Stimulated activated CD4-positive, alpha-beta T cell treated with anti-CD3 and anti-CD28 coated beads, Interleukin-4, amount 100 ng/mL, for 4 hours (primary cell): ENCODE measurements around the gene MRPS22.
"Not testable (repeated sequence)": the region's sequence is repeated elsewhere in the genome, so short reads cannot be mapped to it uniquely, and the experiment has no call there.

Experiments used
- DNase-seq, 2 experiments: peaks; one replicate each; pipeline ENCODE4 v3.0.0-alpha.2; 2020

MRPS22 gene

GRCh38 chr3:139312416-139312815, 31.4 kb upstream of the MRPS22 start:
- no peak for DNase-seq

GRCh38 chr3:139312959-139313358, 30.9 kb upstream of the MRPS22 start:
- no peak for DNase-seq

GRCh38 chr3:139313921-139314320, 29.9 kb upstream of the MRPS22 start:
- DNase-seq: no peak

- no peak for DNase-seq
These were observed 26.6 kb upstream of the MRPS22 start for GRCh38 chr3:139317215-139317614.

GRCh38 chr3:139317660-139318430, 26.0 kb upstream of the MRPS22 start:
- DNase-seq: no peak

- no peak for DNase-seq
These were observed 25.4 kb upstream of the MRPS22 start for GRCh38 chr3:139318431-139318816.

GRCh38 chr3:139318826-139319225, 25.0 kb upstream of the MRPS22 start:
- no peak for DNase-seq

- DNase-seq: no peak
These were observed 24.1 kb upstream of the MRPS22 start for GRCh38 chr3:139319428-139320402.

- DNase-seq: no peak
These were observed 23.1 kb upstream of the MRPS22 start for GRCh38 chr3:139320551-139321309.

- no peak for DNase-seq
These were observed 21.5 kb upstream of the MRPS22 start for GRCh38 chr3:139322346-139322745.

GRCh38 chr3:139323146-139323545, 20.7 kb upstream of the MRPS22 start:
- no peak for DNase-seq

GRCh38 chr3:139324456-139324855, 19.4 kb upstream of the MRPS22 start:
- DNase-seq: no peak

GRCh38 chr3:139325551-139325950, 18.3 kb upstream of the MRPS22 start:
- no peak for DNase-seq

GRCh38 chr3:139326131-139326530, 17.7 kb upstream of the MRPS22 start:
- DNase-seq: no peak

- no peak for DNase-seq
These were observed 17.1 kb upstream of the MRPS22 start for GRCh38 chr3:139326707-139327106.

- no peak for DNase-seq
These were observed 16.6 kb upstream of the MRPS22 start for GRCh38 chr3:139327231-139327630.

- DNase-seq: peak; percentile 9 to 15
These were observed 16.0 kb upstream of the MRPS22 start for GRCh38 chr3:139327861-139328260.

GRCh38 chr3:139328356-139328755, 15.5 kb upstream of the MRPS22 start:
- DNase-seq: no peak

- DNase-seq: peak; percentile 72 to 90
These were observed 14.4 kb upstream of the MRPS22 start for GRCh38 chr3:139329364-139329850.

- no peak for DNase-seq
These were observed 11.7 kb upstream of the MRPS22 start for GRCh38 chr3:139332092-139332491.

- DNase-seq: not testable (repeated sequence)
These were observed 9.1 kb upstream of the MRPS22 start for GRCh38 chr3:139334675-139335074.

- no peak for DNase-seq
These were observed 5.4 kb upstream of the MRPS22 start for GRCh38 chr3:139338405-139338804.
